ENCODE data around the gene SEC23A. TPM values are rescaled to one million over a fixed set of nuclear protein-coding genes. Genes with fewer than 3 reads are reported as not detected.
"Not testable (repeated sequence)": the region's sequence is repeated elsewhere in the genome, so short reads cannot be mapped to it uniquely, and the experiment has no call there.

SEC23A gene
- total RNA-seq, 1 donor from 2014 or later, result 79.7 TPM

DNA sequence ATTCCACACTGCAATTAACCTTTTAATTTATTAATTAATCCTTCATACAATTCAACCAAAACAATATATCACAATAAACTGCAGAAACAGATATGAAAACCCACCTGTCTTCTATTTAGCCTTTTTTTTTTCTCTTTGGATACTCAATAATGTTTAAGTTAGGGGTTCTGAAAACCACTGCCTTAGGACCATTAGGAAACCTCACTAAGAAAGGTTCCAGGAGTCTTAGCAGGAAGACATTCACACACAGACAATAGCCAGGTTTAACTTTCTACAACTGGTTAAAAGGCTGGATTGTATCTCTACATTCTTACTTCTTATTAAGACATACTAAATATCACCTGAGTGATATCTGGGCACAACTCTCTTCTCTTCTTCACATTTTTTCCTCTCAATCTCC lies 3.3 kb downstream of the SEC23A start:
- intact Hi-C loops (cut with DNase I), result loop anchor here (10.0 kb wide), 1 partner anchor 325 kb away; no protein-coding TSS in a partner anchor
- ATAC-seq (ENCODE audit: poor library complexity), result no peak
- DNase-seq, result no peak

DNA sequence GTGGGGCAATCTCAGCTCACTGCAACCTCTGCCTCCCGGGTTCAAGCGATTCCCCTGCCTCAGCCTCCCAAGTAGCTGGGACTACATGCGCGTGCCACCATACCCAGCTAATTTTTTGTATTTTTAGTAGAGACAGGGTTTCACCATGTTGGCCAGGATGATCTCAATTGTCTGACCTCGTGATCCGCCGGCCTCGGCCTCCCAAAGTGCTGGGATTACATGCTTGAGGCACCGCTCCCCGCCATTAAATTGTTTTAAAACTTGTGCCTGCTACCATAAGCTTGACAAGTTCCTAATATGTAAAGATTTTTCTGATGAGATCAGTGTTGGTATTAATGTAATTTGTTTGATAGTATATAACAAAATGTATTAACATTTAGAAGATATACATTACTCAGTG lies 3.8 kb downstream of the SEC23A start:
- intact Hi-C loops (cut with DNase I); DNase-seq; ATAC-seq (ENCODE audit: poor library complexity): not testable (repeated sequence)

GRCh38 chr14:39097159-39097558 lies 5.9 kb downstream of the SEC23A start:
- intact Hi-C loops (cut with DNase I), result no loop called here
- no peak for ATAC-seq (ENCODE audit: poor library complexity)
- no peak for DNase-seq

- ATAC-seq (ENCODE audit: poor library complexity), result no peak
- intact Hi-C loops (cut with DNase I), result no loop called here
- DNase-seq, result no peak
Measured at GRCh38 chr14:39094515-39094914, 8.5 kb downstream of the SEC23A start.

- DNase-seq (no peak), ATAC-seq (ENCODE audit: poor library complexity) (no peak)
- intact Hi-C loops (cut with DNase I), result no loop called here
Measured at GRCh38 chr14:39091716-39092115, 11.3 kb downstream of the SEC23A start.

DNA sequence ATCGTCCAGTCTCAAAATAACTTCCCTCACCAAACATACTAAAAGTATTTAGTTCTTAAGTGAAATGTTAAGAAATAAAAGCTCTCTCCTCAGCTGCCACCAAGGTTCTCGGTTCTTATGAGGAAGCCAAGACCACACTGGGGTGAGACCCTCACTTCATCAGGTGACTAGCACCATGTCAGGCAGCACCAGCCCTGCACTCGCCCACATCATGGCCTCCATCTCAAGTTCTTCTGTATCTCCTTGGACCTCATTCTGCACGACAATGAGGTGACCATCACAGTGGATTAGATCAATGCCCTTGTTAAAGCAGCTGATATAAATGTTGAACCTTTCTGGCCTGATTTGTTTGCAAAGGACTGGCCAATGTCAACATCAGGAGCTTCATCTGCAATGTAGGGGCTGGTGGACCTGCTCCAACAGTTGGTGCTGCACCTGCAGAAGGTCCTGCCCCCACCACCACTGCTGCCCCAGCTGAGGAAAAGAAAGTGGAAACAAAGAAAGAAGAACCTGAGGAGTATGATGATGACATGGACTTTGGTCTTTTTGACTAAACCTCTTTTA lies 12.4 kb downstream of the SEC23A start:
- DNase-seq, result no peak
- no peak for ATAC-seq (ENCODE audit: poor library complexity)
- intact Hi-C loops (cut with DNase I), result no loop called here

GRCh38 chr14:39087493-39087892 lies 15.5 kb downstream of the SEC23A start:
- no peak for DNase-seq
- ATAC-seq (ENCODE audit: poor library complexity), result no peak
- intact Hi-C loops (cut with DNase I), result no loop called here

- ATAC-seq (ENCODE audit: poor library complexity) (no peak), DNase-seq (no peak)
- intact Hi-C loops (cut with DNase I), result no loop called here
Measured at GRCh38 chr14:39085933-39086332, 17.1 kb downstream of the SEC23A start.

GRCh38 chr14:39083127-39083526 lies 19.9 kb downstream of the SEC23A start:
- ATAC-seq (ENCODE audit: poor library complexity), result no peak
- no peak for DNase-seq
- intact Hi-C loops (cut with DNase I), result no loop called here

DNA sequence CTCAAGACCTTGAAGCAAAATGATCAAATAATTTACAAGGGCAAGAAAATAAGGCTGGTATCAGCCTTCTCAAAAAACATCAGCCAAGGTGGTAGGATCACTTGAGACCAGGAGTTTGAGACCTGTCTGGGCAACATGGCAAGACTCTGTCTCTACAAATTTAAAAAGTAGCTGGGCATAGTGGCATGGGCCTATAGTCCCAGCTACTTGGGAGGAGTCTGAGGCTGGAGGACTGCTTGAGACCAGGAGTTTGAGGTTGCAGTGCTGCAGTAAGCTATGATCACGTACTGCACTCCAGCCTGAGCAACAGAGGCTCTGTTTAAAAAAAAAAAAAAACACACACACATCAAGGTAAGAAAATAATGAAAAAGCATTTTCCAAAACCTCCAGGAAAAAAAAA lies 22.1 kb downstream of the SEC23A start:
- ATAC-seq (ENCODE audit: poor library complexity) (no peak), DNase-seq (no peak)
- intact Hi-C loops (cut with DNase I), result no loop called here

GRCh38 chr14:39071096-39071495 lies 31.9 kb downstream of the SEC23A start:
- no peak for ATAC-seq (ENCODE audit: poor library complexity)
- DNase-seq, result no peak
- intact Hi-C loops (cut with DNase I), result no loop called here

- intact Hi-C loops (cut with DNase I), result no loop called here
- no peak for ATAC-seq (ENCODE audit: poor library complexity)
Measured at GRCh38 chr14:39069923-39070322, 33.1 kb downstream of the SEC23A start.

GRCh38 chr14:39069169-39069805 lies 33.7 kb downstream of the SEC23A start:
- intact Hi-C loops (cut with DNase I); DNase-seq; ATAC-seq (ENCODE audit: poor library complexity): not testable (repeated sequence)

More at GRCh38 chr14:39069923-39070322, 33.1 kb downstream of the SEC23A start:
- DNase-seq, result no peak

DNA sequence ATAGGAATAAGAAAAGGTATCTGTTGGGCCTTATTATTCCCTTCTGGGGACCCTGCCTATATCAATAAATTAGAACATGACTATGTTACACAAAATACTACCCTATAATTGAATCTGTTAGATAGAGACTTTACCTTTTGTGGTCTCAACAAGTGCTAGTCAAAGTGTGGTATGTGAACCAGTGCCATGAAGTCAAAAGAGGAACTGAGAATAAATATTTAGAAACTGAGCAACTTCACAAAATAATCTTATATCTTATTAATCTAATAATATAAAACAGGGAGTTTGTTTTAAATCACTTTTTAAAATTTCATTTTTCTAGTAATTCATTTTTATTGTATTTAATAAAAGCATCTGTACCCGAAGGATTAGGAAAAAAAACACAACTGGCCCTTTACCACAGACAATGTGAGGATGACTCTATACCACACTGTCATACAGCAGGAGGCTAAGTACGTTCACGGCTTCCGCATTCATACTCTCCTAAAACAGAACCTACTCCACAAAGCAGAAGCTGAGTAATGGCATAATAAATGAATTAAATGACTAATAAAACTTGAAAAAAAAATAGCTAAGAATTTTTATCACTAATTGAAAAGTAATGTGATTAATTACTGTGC lies 42.1 kb downstream of the SEC23A start:
- DNase-seq (no peak), ATAC-seq (ENCODE audit: poor library complexity) (no peak)
- intact Hi-C loops (cut with DNase I), result no loop called here

DNA sequence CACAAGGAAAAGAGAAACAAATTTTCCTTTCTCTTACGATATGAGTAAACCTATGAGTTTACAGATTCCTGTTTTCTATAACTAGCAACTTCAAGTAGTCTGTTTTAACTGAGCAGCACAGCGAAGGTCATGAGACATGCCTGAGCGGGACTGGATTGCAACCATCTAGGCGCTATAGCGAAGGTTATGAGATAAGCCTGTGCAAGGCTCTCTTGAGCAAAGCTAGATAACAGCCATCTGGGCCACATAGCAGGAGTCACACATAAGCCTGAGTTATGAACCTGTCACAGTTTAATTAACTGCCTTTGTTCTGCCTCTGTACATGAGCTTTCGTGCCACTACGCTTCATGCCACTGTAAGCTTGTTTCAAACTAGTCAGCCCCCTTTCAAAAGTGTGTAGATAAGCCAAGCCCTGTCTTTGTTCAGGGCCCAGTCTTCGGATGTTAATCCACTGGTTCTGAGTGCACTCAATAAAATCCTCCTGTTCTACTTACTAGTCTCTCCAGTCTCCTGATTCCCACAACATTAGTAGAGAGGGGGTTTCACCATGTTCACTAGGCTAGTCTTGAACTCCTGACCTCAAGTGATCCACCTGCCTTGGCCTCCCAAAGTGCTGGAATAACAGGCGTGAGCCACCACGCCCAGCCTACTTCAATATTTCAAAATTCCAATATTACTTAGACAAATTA lies 47.1 kb downstream of the SEC23A start:
- ATAC-seq (ENCODE audit: poor library complexity) (no peak), DNase-seq (no peak)
- intact Hi-C loops (cut with DNase I), result no loop called here

- ATAC-seq (ENCODE audit: poor library complexity); DNase-seq; intact Hi-C loops (cut with DNase I): not testable (repeated sequence)
Measured at GRCh38 chr14:39052869-39053454, 50.1 kb downstream of the SEC23A start.

DNA sequence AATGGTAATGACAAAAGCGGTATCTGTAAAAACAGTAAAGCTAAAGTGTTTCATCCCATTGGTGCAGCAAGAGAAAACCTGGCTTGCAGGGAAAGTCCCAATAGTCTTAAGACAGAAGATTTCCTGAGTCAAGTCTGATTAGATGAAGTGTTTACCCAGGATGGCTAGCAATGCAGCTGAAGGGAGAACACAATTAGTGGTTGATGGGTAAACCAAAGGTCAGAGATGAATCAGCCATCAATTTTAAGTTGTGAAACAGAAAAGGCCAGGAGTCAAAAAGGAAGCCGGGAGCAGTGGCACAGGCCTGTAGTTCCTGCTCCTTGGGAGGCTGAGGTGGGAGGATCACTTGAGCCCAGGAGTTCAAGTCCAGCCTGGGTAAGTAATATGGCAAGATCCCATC lies 52.6 kb downstream of the SEC23A start:
- no peak for DNase-seq
- intact Hi-C loops (cut with DNase I), result no loop called here
- no peak for ATAC-seq (ENCODE audit: poor library complexity)

DNA sequence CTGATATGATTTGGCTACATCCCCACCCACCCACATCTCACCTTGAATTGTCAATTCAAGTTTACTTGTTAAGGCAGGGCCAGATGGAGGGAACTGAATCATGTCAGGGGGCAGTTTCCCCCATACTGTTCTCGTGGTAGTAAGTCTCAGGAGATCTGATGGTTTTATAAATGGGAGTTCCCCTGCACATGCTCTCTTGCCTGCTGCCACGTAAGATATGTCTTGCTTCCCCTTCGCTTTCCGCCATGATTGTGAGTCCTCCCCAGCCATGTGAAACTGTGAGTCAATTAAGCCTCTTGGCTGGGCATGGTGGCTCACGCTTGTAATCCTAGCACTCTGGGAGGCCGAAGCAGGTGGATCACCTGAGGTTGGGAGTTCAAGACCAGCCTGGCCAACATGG lies 57.1 kb downstream of the SEC23A start:
- ATAC-seq (ENCODE audit: poor library complexity); DNase-seq; intact Hi-C loops (cut with DNase I): not testable (repeated sequence)

GRCh38 chr14:39043352-39043943 lies 59.6 kb downstream of the SEC23A start:
- no peak for ATAC-seq (ENCODE audit: poor library complexity)
- no peak for DNase-seq
- intact Hi-C loops (cut with DNase I), result no loop called here
